Measurements from ENCODE around the gene RABGAP1L.
"Not testable (repeated sequence)": the region's sequence is repeated elsewhere in the genome, so short reads cannot be mapped to it uniquely, and the experiment has no call there.

The RABGAP1L gene

GRCh38 chr1:174289644-174290310 lies 130.5 kb downstream of the RABGAP1L start:
- DNase-seq (ENCODE audit: low spot score) = no peak

GRCh38 chr1:174291059-174291458 lies 131.7 kb downstream of the RABGAP1L start:
- DNase-seq (ENCODE audit: low spot score) = no peak

GRCh38 chr1:174296309-174296708 lies 137.0 kb downstream of the RABGAP1L start:
- no peak for DNase-seq (ENCODE audit: low spot score)

GRCh38 chr1:174297351-174297750 lies 138.0 kb downstream of the RABGAP1L start:
- no peak for DNase-seq (ENCODE audit: low spot score)

GRCh38 chr1:174301295-174302077 lies 142.2 kb downstream of the RABGAP1L start:
- DNase-seq (ENCODE audit: low spot score) = no peak

GRCh38 chr1:174308604-174309003 lies 149.3 kb downstream of the RABGAP1L start:
- no peak for DNase-seq (ENCODE audit: low spot score)

GRCh38 chr1:174309490-174309889 lies 150.2 kb downstream of the RABGAP1L start:
- no peak for DNase-seq (ENCODE audit: low spot score)

GRCh38 chr1:174314433-174314832 lies 155.1 kb downstream of the RABGAP1L start:
- no peak for DNase-seq (ENCODE audit: low spot score)

GRCh38 chr1:174315239-174315638 lies 155.9 kb downstream of the RABGAP1L start:
- DNase-seq (ENCODE audit: low spot score) = no peak

- DNase-seq (ENCODE audit: low spot score) = not testable (repeated sequence)
Measured at GRCh38 chr1:174320897-174321296, 161.6 kb downstream of the RABGAP1L start.

GRCh38 chr1:174322202-174322862 lies 163.0 kb downstream of the RABGAP1L start:
- DNase-seq (ENCODE audit: low spot score) = no peak

- no peak for DNase-seq (ENCODE audit: low spot score)
Measured at GRCh38 chr1:174324493-174324892, 165.2 kb downstream of the RABGAP1L start.

GRCh38 chr1:174324939-174325338 lies 165.6 kb downstream of the RABGAP1L start:
- no peak for DNase-seq (ENCODE audit: low spot score)

- no peak for DNase-seq (ENCODE audit: low spot score)
Measured at GRCh38 chr1:174326278-174326677, 167.0 kb downstream of the RABGAP1L start.

GRCh38 chr1:174333437-174333836 lies 174.1 kb downstream of the RABGAP1L start:
- no peak for DNase-seq (ENCODE audit: low spot score)

- DNase-seq (ENCODE audit: low spot score) = peak; percentile 2
Measured at GRCh38 chr1:174337000-174337681, 177.8 kb downstream of the RABGAP1L start.

GRCh38 chr1:174340404-174340803 lies 181.1 kb downstream of the RABGAP1L start:
- not testable (repeated sequence) for DNase-seq (ENCODE audit: low spot score)

- DNase-seq (ENCODE audit: low spot score) = no peak
Measured at GRCh38 chr1:174344162-174344561, 184.8 kb downstream of the RABGAP1L start.

GRCh38 chr1:174352117-174352516 lies 192.8 kb downstream of the RABGAP1L start:
- no peak for DNase-seq (ENCODE audit: low spot score)

- DNase-seq (ENCODE audit: low spot score) = no peak
Measured at GRCh38 chr1:174352883-174353608, 193.7 kb downstream of the RABGAP1L start.

- no peak for DNase-seq (ENCODE audit: low spot score)
Measured at GRCh38 chr1:174358344-174358743, 199.0 kb downstream of the RABGAP1L start.

Data from Ammon's horn (tissue), 1 donor.